ENCODE data around the gene SPTLC2. TPM values are rescaled to one million over a fixed set of nuclear protein-coding genes. Genes with fewer than 3 reads are reported as not detected.

SPTLC2 gene
- total RNA-seq, 2 donors from 2014 or later, result 4.9 to 11.7 TPM

DNA sequence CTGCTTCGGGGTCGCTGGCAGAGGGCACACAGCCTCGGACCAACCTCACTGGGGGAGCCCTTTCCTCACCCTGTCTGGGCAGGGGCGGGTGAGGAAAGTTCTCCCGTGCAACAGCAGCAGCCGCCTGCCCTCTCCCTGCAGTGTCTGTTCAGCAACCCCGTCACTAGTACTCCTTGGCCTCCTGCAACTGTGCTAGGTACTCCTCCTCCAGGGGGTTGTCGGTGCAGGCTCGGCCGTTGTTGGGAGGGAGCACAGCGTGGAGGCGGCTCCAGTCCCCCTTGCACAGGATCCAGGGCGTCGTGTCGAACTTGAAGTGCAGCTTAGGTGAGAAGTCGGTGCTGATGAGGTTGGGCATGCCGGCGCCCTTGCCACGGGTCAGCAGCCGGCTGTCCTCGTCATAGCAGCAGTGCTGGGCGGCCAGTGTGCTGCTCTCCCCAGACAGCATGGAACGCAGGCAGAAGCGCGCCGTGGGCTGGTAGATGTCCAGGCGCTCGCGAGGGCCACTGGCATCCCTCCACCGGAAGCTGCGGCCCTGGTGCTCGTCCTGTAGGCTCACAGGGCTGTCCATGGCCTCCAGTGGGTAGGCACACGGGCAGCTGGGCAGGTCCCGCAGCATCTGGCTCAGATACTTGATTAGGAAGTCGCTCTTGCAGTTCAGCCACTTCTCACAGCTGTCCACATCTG is 140.9 kb downstream of the SPTLC2 start:
- Histone ChIP-seq H3K27ac (no peak overlapping the region), H3K4me3 (no peak overlapping the region), H3K4me1 (no peaks in the 10 kb centered on the region), H3K9me3 (no peaks in the 10 kb centered on the region), H3K36me3 (replicated peaks in 1 of 2; ENCODE audit: insufficient read depth in 1 of 2, low read depth in 2 of 2) (no peaks in the 10 kb centered on the region), H3K27me3 (no peaks in the 10 kb centered on the region)
- TF ChIP-seq, protein P1, sequence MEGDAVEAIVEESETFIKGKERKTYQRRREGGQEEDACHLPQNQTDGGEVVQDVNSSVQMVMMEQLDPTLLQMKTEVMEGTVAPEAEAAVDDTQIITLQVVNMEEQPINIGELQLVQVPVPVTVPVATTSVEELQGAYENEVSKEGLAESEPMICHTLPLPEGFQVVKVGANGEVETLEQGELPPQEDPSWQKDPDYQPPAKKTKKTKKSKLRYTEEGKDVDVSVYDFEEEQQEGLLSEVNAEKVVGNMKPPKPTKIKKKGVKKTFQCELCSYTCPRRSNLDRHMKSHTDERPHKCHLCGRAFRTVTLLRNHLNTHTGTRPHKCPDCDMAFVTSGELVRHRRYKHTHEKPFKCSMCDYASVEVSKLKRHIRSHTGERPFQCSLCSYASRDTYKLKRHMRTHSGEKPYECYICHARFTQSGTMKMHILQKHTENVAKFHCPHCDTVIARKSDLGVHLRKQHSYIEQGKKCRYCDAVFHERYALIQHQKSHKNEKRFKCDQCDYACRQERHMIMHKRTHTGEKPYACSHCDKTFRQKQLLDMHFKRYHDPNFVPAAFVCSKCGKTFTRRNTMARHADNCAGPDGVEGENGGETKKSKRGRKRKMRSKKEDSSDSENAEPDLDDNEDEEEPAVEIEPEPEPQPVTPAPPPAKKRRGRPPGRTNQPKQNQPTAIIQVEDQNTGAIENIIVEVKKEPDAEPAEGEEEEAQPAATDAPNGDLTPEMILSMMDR (IDR thresholded peaks at IDR 0.05), result no peak
- TF ChIP-seq POLR2A (IDR thresholded peaks at IDR 0.05), result no peak
- 77 to 81% methylated on average over 22 to 35 of the region's 35 CpGs for WGBS, 2 donors
- ATAC-seq (no peak), DNase-seq (no peak)
- intact Hi-C loops (cut with DNase I), result no loop called here

DNA sequence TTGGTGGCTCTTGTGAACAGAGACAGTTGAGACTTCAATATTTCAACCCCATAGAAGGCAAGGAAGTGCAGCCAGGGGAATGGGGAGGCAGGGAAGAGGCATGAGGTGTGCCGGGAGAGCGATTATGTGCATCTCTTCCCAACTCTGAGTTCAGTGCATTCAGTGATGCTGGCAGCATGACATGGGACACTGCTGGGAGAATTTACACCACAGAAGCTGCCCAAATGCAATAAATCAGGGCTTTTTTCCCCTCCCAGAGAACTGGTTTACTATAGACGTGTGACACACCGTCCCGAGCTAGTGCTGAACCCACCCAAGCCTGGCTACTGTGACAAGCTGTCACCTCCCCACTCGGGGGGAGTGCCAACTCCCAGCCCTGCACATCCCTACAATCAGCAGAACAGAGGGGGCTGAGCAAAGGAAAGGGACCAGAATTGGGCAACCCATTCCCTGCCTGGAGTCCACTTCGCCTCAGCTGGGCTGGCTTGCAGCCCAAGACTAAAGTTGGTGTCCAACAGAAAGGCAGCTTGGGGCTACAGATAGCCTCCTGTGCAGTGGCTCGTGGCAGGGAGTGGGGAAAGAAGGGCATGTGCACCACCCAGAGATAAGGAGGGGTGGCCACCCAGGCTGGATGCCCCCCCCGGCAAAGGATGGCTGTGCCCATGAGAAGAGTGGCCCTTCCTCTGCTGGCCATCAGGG is 141.8 kb downstream of the SPTLC2 start:
- no peak overlapping the region for H3K27ac ChIP-seq
- no peak overlapping the region for H3K4me3 ChIP-seq
- H3K36me3 ChIP-seq (replicated peaks in 1 of 2; ENCODE audit: insufficient read depth in 1 of 2, low read depth in 2 of 2), result no peaks in the 10 kb centered on the region
- DNase-seq (no peak), ATAC-seq (no peak)
- TF ChIP-seq, protein P1 (IDR thresholded peaks at IDR 0.05), result no peak
- TF ChIP-seq POLR2A (IDR thresholded peaks at IDR 0.05), result no peak
- H3K4me1 ChIP-seq, result no peaks in the 10 kb centered on the region
- 48 to 57% methylated on average over 7 to 9 of the region's 9 CpGs for WGBS, 2 donors
- intact Hi-C loops (cut with DNase I), result no loop called here
- no peaks in the 10 kb centered on the region for H3K9me3 ChIP-seq
- no peaks in the 10 kb centered on the region for H3K27me3 ChIP-seq

DNA sequence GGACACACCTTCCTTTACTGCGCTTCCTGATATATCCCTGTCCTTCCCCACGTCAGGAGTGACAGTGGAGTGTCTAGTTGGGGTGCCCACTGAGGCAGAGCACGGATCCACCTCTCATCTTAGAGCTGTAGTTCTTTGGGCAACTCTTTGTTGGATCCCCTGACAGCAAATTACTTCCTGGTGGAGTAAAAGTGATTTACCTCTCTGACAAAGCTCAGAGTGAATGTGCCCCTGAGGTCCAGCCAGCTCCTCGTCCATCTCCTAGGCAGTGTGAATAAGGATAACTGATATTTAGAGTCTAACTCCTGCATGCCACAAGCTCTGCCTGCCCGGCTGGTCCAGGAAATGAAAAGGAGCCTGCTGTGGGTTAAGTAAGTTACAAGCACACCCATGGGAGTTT is 142.5 kb downstream of the SPTLC2 start:
- no peak overlapping the region for H3K27ac ChIP-seq
- H3K36me3 ChIP-seq (replicated peaks in 1 of 2; ENCODE audit: insufficient read depth in 1 of 2, low read depth in 2 of 2), result peaks cover 0 to 3% of the 10 kb centered on the region in 2 donors
- ATAC-seq (no peak), DNase-seq (no peak)
- intact Hi-C loops (cut with DNase I), result no loop called here
- H3K27me3 ChIP-seq, result no peaks in the 10 kb centered on the region
- no peak overlapping the region for H3K4me3 ChIP-seq
- no peaks in the 10 kb centered on the region for H3K9me3 ChIP-seq
- TF ChIP-seq, protein P1 (IDR thresholded peaks at IDR 0.05), result no peak
- no peak for TF ChIP-seq POLR2A (IDR thresholded peaks at IDR 0.05)
- 54 to 63% methylated on average over 5 of the region's 5 CpGs for WGBS, 2 donors
- H3K4me1 ChIP-seq, result no peaks in the 10 kb centered on the region

DNA sequence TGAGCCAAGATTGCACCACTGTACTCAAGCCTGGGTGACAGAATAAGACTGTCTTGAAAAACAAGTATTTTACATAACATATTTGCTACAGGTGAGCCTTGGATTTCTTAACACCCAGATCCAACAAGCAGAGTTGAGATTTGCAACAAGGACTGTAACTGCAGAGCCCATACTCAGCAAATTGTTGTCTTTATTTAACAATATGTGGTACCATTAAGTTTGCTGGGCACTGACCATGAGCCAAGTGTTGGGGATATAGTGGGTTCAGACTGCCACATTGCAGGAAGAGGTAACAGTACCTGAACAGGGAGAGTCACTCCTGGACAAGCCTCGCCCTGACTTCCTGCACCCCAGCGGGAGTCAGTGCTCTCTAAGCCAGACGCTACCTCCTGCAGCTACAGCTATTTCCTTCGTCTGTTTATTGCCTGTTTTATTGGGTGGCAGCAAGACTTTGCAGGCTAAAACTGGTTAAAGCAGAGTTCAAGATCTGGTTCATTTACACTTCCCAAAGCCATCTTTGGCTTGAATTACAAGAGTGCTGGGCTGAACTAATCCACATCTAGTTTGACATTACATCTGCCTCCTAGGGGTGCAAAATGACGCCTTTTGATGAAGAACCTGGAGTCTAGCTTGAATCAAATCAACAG is 146.1 kb downstream of the SPTLC2 start:
- H3K4me3 ChIP-seq, result no peak overlapping the region
- intact Hi-C loops (cut with DNase I), result no loop called here
- no peak overlapping the region for H3K27ac ChIP-seq
- 84 to 90% methylated on average over 5 of the region's 5 CpGs for WGBS, 2 donors
- H3K36me3 ChIP-seq (replicated peaks in 1 of 2; ENCODE audit: insufficient read depth in 1 of 2, low read depth in 2 of 2), result peaks cover 8 to 21% of the 10 kb centered on the region in 2 donors
- H3K27me3 ChIP-seq, result no peaks in the 10 kb centered on the region
- H3K4me1 ChIP-seq, result no peaks in the 10 kb centered on the region
- ATAC-seq (no peak), DNase-seq (no peak)
- no peaks in the 10 kb centered on the region for H3K9me3 ChIP-seq
- TF ChIP-seq, protein P1 (IDR thresholded peaks at IDR 0.05), result no peak
- no peak for TF ChIP-seq POLR2A (IDR thresholded peaks at IDR 0.05)

All from body of pancreas (tissue), 4 donors.